ENCODE data around the gene METTL13. TPM values are rescaled to one million over a fixed set of nuclear protein-coding genes. Genes with fewer than 3 reads are reported as not detected.

Gene METTL13
- polyA plus RNA-seq, 3 donors: 8.8 to 18.5 (median 16.0) TPM

DNA sequence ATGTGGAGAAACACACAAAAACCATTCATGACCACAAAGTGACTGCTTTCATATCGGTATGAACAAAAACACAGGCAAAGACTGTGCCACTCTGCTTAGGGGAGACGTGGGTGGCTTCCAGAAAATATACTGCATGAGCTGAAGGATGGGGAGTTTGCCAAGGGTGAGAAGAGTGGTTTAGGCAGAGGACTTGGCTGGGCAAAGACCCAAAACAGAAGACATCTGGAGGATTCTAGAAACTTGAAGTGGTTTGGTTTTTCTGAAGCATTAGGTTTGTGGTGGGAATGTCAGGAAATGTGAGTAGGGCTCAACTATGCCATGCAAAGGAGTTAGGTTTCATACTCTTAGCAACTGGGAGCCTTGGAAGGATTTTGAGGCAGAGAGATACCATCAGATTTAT lies 33.2 kb downstream of the METTL13 start:
- H3K4me2 ChIP-seq (replicated peaks; ENCODE audit: extremely low read depth, low read length, poor library complexity, severe bottlenecking): no peak overlapping the region
- H3K27me3 ChIP-seq (ENCODE audit: control insufficient read depth in 2 of 2, insufficient read depth in 2 of 2, low read length in 2 of 2): no peaks in the 10 kb centered on the region
- WGBS (ENCODE audit: insufficient coverage): 25% methylated on average over 1 of the region's 2 CpGs
- Mint-ChIP-seq H3K27me3 (ENCODE audit: low read depth in 3 of 3) (no peaks in the 10 kb centered on the region), H3K36me3 (no peaks in the 10 kb centered on the region), H3K4me1 (peaks cover 6% of the 10 kb centered on the region), H3K27ac (no peak overlapping the region), H3K9me3 (peaks cover 0 to 3% (median 0%) of the 10 kb centered on the region in 7 donors), H3K4me3 (no peak overlapping the region)
- no peak overlapping the region for H2AFZ ChIP-seq (ENCODE audit: insufficient read depth, low read depth, low read length, poor library complexity, severe bottlenecking)
- no peaks in the 10 kb centered on the region for H4K20me1 ChIP-seq (ENCODE audit: insufficient read depth, low read length)
- no peaks in the 10 kb centered on the region for H3K36me3 ChIP-seq (replicated peaks in 1 of 2; ENCODE audit: control insufficient read depth in 1 of 2, insufficient read depth in 2 of 2, low read length in 2 of 2)
- H3K9me3 ChIP-seq (replicated peaks in 1 of 2; ENCODE audit: control insufficient read depth in 1 of 2, insufficient read depth in 1 of 2, low read length in 2 of 2): no peaks in the 10 kb centered on the region
- H3K4me1 ChIP-seq (ENCODE audit: control insufficient read depth in 1 of 2, insufficient read depth in 2 of 2, low read length in 2 of 2): no peaks in the 10 kb centered on the region
- TF ChIP-seq, protein P1, sequence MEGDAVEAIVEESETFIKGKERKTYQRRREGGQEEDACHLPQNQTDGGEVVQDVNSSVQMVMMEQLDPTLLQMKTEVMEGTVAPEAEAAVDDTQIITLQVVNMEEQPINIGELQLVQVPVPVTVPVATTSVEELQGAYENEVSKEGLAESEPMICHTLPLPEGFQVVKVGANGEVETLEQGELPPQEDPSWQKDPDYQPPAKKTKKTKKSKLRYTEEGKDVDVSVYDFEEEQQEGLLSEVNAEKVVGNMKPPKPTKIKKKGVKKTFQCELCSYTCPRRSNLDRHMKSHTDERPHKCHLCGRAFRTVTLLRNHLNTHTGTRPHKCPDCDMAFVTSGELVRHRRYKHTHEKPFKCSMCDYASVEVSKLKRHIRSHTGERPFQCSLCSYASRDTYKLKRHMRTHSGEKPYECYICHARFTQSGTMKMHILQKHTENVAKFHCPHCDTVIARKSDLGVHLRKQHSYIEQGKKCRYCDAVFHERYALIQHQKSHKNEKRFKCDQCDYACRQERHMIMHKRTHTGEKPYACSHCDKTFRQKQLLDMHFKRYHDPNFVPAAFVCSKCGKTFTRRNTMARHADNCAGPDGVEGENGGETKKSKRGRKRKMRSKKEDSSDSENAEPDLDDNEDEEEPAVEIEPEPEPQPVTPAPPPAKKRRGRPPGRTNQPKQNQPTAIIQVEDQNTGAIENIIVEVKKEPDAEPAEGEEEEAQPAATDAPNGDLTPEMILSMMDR (IDR thresholded peaks at IDR 0.05): no peak
- H3K9ac ChIP-seq (ENCODE audit: insufficient read depth, low read length, poor library complexity, severe bottlenecking): no peak overlapping the region
- DNase-seq: no peak
- intact Hi-C loops (cut with micrococcal nuclease): no loop called here
- H3K4me3 ChIP-seq (replicated peaks in 1 of 3; ENCODE audit: low read depth in 2 of 3, low read length in 3 of 3): no peak overlapping the region
- H3K27ac ChIP-seq (ENCODE audit: low read depth in 1 of 2, low read length in 2 of 2): no peak overlapping the region
- no peaks in the 10 kb centered on the region for H3K79me2 ChIP-seq (ENCODE audit: insufficient read depth, low read length)

DNA sequence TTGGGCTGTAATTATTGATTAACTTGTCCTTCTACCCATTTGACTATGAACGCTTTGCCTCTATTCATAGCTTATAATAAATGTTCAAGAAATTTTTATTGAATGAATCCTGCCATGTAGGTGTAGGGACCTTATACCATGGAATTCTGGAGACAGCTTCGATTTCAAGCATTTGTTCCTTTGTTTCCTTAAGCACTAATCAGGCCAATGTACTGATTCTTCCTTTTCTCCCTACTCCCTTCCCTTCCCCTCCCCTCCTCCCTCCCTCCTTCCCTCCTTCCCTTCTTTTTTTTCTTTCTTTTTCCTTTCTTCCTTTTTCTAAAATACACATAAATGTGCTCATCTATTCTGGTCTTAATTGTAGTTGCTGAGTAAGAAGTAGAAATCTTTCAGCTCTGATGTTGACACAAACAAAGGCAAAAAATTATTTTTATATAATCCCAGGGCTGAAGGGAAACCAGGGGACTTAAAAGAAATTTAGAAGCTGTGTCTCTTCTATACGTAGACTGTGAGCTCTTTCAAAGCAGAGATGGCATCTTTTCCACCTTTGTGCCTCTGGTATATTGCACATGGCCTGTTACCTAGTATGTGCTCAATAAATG lies 34.9 kb downstream of the METTL13 start:
- no peaks in the 10 kb centered on the region for H4K20me1 ChIP-seq (ENCODE audit: insufficient read depth, low read length)
- H3K27me3 ChIP-seq (ENCODE audit: control insufficient read depth in 2 of 2, insufficient read depth in 2 of 2, low read length in 2 of 2): no peaks in the 10 kb centered on the region
- H3K9me3 ChIP-seq (replicated peaks in 1 of 2; ENCODE audit: control insufficient read depth in 1 of 2, insufficient read depth in 1 of 2, low read length in 2 of 2): no peaks in the 10 kb centered on the region
- Mint-ChIP-seq H3K36me3 (no peaks in the 10 kb centered on the region), H3K4me1 (peaks cover 6% of the 10 kb centered on the region), H3K4me3 (no peak overlapping the region), H3K9me3 (peaks cover 0 to 3% (median 0%) of the 10 kb centered on the region in 7 donors), H3K27me3 (ENCODE audit: low read depth in 3 of 3) (no peaks in the 10 kb centered on the region), H3K27ac (no peak overlapping the region)
- H3K4me2 ChIP-seq (replicated peaks; ENCODE audit: extremely low read depth, low read length, poor library complexity, severe bottlenecking): no peak overlapping the region
- H2AFZ ChIP-seq (ENCODE audit: insufficient read depth, low read depth, low read length, poor library complexity, severe bottlenecking): no peak overlapping the region
- TF ChIP-seq, protein P1 (IDR thresholded peaks at IDR 0.05): no peak
- intact Hi-C loops (cut with micrococcal nuclease): no loop called here
- no peak overlapping the region for H3K4me3 ChIP-seq (replicated peaks in 1 of 3; ENCODE audit: low read depth in 2 of 3, low read length in 3 of 3)
- H3K9ac ChIP-seq (ENCODE audit: insufficient read depth, low read length, poor library complexity, severe bottlenecking): no peak overlapping the region
- H3K4me1 ChIP-seq (ENCODE audit: control insufficient read depth in 1 of 2, insufficient read depth in 2 of 2, low read length in 2 of 2): no peaks in the 10 kb centered on the region
- no peaks in the 10 kb centered on the region for H3K79me2 ChIP-seq (ENCODE audit: insufficient read depth, low read length)
- H3K36me3 ChIP-seq (replicated peaks in 1 of 2; ENCODE audit: control insufficient read depth in 1 of 2, insufficient read depth in 2 of 2, low read length in 2 of 2): no peaks in the 10 kb centered on the region
- no CpG with 5 or more reads among the region's 3 CpGs for WGBS (ENCODE audit: insufficient coverage)
- H3K27ac ChIP-seq (ENCODE audit: low read depth in 1 of 2, low read length in 2 of 2): no peak overlapping the region
- DNase-seq: no peak

Measured in CD14-positive monocyte (primary cell).